GM18499 (cell line): ENCODE measurements around the gene REV3L.
A peak's percentile ranks its signal among the peaks of the same experiment; 100 is the strongest.
"Not testable (repeated sequence)": the region's sequence is repeated elsewhere in the genome, so short reads cannot be mapped to it uniquely, and the experiment has no call there.

Experiments used
- ATAC-seq: cut with Tn5 transposase; IDR thresholded peaks from one replicate; pipeline ENCODE4 v1.9.1; 2021; ENCODE audit warnings: moderate number of reproducible peaks; ENCODE audit not compliant: insufficient read depth, unreplicated experiment

Gene REV3L

DNA sequence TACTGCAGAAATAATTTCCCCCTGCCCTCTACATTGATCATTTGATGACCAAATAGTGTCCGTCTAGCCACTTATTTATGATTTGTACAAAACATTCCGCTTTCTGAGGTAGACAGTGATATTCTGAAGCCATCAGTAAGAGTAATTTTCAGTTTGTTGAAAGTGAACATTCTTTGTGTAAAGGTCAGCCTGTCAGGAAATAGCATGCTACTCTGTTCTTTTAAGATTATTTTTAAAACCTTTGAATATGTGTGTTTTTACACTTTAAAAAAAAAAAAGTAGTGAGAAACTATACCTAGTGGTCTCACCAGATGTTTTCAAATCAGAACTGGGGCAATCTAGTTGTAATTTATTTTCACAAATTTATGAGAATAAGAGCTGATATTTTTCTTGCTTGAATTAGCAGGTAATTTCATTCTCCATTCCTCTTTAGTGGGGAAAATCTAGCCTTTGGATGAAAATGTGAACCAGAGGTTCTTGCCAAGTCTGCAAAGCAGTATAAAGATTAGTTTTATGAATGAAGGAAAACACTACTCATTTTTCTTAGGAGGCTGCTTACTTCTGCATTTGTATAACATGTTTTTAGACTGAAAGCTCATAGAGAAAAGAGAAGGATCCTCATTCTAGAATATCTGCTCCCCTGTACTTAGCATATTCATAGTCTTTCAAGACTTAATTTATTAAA lies 12.1 kb upstream of the REV3L start:
- ATAC-seq, result no peak

DNA sequence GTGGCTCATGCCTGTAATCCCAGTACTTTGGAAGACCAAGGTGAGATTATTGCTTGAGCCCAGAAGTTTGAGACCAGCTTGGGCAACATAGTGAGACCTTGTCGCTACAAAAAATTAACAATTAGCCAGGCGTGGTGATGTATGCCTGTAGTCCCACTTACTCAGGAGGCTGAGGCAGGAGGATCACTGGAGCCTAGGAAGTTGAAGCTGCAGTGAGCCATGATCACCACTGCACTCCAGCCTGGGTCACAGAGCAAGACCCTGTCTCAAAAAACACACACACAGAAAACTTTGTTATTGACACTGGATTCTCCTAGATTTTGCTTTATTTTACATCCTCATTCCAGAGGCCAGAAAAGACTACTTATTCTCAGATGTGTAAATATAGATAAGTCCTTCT lies 9.5 kb upstream of the REV3L start:
- ATAC-seq, result no peak

DNA sequence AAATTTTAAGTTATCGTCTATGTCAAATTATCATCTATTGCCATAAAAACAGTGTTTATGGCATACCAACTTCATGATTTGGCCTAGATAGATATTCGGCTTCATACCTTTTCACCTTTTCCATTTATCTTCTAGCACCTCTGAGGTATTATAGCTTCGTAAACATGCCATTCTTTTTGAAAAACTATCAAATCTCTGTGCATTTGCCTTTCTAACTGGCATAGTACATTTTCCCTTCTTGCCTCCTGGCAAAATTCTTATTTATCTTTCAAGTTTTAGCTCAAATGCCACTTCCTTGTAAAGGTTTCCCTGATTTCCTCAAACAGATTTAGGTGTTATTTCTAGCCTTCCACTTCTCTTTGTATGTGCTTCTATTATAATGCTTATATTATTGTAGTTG lies 7.0 kb upstream of the REV3L start:
- ATAC-seq, result no peak

DNA sequence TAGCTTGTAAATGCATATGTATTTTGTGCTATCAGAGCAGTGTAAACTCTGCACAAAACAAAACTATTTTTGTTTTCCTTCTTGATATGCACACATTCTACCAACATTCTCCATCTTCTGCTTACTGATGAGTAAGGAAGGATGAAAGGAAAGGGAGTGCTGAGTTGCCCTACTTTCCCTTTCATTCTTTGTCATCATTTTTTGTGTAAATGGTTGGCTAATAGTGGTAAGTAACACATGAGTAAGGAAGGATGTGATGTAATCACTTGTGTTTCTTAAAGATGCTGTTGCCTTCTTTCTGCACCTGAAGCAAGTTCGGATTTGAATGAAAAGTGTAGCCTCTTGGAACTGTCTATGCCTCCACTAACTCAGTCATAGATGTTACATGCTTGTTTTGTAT lies 4.6 kb upstream of the REV3L start:
- ATAC-seq, result peak; percentile 36

DNA sequence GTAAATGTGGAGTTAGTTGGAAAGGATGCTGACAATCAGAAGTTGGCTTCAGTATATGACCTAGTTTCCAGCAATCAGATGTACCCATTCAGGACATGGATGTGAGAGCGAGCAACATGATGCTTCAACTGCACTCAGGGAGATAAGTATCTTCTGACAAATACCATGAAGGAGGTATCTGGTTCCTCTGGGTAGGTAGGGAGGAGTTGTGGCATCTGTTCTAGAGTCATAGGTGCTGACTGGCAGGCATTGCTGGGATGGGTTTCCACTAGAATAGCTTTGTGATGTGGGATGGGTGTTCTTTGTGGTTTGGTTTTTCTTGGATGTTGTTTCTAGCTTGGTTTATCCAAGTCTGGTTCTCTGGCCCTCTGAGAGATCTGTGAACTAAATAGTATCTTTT lies 3.9 kb upstream of the REV3L start:
- no peak for ATAC-seq

DNA sequence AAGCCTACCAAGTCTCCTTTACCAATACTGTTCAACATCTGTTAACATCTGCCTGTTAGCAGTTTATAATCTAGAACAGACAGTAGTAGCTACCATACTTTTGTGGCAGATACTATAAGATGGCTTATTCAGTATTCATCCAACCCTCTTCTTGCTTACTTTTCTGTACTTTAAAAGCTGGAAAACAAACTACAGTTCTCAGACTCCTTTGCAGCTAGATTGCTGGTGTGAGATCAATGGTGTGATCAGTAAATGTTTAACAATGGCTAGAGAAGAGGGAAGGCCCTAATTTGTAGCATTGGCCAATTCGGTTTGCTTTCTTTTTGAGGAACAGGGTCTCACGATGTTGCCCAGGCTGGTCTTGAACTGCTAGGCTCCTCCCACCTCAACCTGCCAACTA lies 3.5 kb upstream of the REV3L start:
- ATAC-seq, result no peak

DNA sequence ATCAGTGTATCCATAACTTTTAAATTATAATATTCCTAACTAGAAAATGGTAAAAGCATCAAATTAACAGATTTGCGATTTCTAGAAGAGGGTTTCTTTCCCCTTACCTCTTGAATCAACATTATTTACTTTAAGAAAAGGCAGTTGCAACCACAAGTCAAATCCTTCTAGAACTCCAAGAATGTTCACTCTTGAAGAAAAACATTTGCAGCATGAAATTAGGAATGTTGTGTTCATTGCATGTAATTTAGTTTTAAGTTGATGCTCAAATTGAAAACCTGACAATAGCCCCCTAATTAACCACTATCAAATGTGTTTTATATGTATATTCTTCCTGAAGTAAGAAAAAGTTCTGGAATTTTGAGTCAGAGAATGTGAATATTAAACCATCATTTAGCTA lies 2.3 kb upstream of the REV3L start:
- no peak for ATAC-seq

DNA sequence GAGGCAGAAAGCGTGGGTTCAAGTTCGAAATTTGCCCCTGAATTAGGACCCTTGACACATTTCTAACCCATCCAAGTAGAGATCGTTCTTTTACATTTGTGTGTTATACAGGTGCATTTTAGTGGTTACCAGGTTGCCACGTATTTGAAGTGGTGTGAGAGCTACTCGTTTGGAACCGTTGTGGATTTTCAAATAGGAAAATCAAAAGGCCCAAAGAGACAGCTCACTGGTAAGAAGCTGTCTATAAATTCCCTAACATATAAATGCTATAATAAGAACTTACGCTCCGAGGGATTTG lies 1.6 kb upstream of the REV3L start:
- ATAC-seq, result no peak

DNA sequence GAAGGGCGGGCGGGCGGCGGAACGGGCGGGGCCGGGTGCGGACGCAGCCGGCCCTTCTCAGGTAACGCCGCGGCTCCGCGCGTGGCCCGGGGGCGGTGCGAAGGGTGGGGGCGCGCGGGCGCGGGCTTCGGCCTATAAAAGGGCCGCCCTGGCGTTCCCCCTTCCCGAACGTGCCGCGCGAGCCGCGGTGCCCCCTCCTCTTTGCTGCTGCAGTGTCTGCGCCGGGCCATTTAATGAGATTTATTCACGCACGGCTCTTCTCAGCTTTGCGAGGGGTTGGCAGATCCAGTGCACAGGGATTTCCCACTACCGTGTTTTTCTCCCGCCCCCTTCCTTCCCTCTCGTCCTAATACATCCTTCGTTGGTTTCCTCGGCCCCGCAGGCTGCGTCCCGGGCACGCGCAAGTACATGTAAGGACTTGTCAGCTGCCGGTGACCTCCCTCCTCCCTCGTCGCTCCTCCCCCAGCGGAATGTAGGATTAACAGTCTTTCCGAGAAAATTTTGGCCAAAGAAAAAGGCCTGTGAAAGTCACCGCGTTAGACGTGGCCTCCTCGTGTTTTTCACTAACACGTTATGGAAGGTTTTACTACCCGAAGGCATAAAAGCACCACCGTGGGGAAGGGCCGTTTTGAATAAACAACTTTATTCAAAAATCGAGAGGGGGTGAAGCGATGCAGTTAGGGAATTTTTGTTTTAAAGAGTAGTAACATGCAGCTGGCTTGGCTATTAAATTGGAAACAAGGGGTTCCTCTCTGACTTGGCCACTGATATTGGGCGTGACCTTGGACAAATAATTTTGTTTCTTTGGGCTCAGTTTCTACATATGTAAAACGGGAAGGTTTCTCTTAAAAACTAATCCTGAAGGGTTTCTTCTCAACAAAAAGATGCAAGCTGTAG lies 966 bp upstream of the REV3L start:
- no peak for ATAC-seq

DNA sequence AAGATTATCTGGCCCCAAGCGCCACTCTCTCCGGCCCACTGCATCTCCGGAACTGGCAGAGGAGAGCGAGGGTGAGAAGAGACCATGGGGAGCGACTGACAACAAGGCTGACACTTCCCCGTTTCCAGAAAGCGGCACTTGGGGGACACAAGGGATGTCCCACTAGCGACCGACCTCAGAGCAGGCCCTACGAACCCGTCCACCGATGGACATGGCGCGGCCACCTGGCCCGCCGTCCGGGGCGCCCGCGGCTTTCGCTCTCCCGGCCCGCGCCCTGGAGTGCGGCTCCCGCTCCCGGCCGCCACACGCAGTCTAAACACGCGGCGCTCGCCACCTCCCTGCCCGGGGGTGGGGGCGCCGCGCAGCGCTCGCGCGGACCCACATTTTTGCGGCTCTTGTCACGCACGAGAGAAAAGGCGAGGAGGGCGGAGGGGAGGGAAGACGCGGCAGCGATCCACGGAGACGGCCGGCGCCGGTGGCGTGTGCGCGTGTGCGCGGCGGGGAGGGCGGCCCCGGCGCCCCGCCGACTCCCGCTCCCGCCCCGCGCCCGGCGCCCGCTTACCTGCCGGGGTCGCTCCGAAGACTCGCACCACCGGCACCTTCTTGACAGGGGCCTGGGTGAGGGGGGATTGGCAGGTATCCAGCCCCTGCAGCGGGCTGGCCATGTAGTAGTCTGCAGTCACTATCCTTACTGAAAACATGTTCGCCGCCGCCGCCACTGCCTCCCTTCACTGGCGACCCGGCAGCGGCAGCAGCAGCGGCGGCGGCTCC lies 645 bp downstream of the REV3L start:
- no peak for ATAC-seq

DNA sequence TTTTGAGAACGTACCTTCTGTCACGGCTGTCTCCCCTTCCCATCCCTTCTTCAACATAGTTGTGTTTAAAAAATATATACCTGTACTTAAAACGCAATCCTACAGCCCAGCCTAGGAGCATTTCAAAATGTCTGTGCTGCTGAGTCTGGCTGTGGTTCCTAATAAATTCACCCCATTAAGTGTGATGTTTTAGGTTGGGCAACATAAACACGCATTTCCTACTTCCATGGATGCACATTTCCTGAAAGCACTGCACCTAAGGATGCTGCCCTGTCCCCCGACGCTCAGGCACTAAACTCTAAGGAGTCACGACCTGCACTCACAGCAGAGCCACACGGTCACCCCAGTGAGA lies 1.2 kb downstream of the REV3L start:
- ATAC-seq, result no peak

DNA sequence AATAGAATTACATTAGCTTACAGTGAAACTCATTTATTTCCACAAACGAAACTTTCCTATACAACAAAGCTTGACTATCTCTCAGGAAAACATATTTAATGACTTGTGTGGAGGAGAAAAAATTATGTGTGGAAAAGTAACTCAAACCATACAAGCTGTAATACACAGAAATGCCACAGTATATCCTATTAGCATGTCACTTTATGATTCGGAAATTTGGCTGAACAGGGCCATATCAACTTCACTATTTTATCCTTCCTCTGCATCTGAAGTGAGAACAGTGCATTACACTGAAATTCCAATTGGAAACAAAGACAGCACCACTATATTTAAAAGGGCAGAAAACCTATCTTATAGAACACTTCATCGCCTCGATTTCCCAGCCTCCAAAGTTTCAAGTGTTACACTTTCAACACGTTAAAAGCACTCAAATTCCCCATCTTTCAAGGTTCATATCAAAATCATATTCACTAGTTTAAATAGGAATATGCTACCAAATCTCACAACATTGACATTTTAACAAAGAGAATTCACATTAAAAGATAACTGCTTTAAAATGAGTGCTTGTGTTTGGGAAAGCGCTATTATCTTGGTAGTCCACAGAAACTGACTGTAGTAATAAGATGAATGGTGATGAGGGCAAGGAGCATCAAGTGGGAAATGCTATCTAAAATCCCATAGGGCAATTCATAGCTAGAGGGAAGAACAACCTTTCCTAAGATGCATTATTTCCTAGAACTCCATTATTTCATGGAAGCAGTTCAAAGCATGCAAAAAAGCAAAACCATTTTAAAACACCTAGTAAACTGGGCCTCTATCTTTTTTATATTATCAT lies 1.8 kb downstream of the REV3L start:
- no peak for ATAC-seq

DNA sequence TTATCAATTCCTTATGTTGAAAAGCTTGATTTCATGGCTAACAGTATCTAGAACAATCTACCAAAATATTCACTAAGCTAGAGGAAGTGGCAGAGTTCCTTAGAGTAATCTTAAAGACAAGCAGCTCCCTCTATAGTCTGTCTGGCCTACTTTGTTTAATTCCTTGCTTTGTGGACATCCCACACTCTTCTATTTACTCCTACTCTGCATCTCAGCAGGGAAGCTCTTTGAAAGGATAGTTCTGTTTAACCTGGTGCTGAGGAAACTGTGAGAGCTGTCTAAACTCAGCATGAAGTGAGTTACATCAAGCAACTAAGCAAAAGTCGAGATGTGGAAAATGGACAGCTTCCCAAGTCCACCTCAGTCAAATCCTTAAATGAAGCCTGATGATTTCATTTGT lies 4.3 kb downstream of the REV3L start:
- ATAC-seq, result no peak

DNA sequence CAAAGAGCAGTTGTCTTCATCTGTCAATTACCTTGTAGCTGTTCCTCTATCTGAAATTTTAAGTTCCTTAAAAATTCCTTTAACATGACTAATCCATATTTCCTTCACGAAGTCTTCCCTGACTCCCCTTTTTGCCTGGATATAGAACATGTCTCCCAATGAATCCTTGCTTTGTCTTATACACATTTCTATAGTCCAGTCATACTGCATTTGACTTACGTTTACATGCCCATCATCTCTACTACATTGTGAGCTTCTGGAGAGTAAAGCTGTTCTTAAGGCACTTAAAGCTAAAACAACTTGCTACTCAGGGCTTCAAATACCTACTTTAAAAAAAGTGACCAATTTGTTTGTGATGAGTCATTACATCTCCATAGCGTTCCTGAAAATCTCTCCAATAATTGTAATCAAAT lies 4.9 kb downstream of the REV3L start:
- no peak for ATAC-seq

DNA sequence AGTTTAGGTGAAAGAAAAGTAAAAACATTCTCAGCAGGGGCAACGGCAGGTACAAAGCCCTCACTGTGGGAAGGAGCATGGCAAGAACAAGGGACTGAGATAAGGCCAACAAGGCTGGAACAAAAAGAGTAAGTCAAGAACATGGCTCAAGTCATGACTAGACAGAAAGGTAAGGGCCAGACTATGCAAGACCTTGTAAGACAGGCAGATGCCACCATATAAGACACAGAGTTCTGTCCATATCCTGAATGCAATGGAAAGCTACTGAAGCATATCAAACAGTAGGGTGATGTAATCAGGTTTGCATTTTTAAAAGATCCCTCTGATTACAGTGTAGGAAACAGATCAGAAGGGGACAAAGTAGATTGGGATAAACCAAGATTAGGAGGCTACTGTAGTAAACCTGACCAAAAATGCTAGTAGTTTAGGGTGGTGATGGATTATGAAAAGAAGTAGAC lies 5.5 kb downstream of the REV3L start:
- no peak for ATAC-seq

DNA sequence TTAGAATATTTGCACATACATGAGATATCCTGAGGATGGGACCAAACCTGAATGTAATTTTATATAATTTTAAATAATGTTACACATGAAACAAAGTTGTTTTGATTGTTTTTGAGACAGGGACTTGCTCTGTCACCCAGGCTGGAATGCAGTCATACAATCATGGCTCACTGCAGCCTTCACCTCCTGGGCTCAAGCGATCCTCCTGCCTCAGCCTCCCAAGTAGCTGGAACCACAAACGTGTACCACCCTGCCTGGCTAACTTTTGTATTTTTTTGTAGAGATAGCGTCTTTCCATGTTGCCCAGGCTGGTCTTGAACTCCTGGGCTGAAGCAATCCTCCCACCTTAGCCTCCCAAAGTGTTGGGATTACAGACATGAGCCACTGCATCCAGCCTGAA lies 7.0 kb downstream of the REV3L start:
- ATAC-seq, result not testable (repeated sequence)

DNA sequence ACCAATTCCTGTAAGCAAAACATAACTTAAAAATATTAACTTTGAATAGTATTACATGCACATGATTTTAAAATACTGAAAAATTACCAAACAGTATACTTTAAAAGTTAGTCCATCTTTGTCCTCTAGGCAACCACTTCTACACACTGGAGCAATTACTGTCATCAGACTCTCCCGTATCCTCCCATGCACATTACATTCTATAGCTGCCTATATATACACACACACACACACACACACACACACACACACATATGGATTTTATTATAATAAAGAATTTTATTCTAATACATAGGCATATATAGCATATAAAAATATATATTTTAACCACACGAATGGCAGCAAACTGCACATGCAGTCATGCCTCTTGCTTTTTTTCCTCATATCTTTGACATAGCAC lies 8.2 kb downstream of the REV3L start:
- ATAC-seq, result no peak

DNA sequence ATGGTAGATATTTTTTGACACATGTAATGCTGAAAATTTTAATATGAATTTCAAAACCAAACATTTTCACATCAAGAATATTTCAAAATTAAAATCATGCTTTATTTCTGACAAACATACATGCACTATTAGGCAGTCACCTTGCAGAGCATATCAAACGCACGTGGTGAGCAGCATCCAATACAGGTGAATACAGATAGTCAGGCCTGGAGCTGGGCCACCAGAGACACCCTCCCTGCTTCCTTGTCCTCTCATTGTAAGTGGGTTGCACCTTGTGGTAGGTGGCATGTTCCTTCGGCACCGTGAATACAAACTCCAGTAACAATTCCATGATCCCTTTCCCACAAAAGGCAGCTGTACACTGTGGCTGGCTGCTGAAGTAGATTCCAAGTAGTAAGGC lies 8.9 kb downstream of the REV3L start:
- ATAC-seq, result no peak

DNA sequence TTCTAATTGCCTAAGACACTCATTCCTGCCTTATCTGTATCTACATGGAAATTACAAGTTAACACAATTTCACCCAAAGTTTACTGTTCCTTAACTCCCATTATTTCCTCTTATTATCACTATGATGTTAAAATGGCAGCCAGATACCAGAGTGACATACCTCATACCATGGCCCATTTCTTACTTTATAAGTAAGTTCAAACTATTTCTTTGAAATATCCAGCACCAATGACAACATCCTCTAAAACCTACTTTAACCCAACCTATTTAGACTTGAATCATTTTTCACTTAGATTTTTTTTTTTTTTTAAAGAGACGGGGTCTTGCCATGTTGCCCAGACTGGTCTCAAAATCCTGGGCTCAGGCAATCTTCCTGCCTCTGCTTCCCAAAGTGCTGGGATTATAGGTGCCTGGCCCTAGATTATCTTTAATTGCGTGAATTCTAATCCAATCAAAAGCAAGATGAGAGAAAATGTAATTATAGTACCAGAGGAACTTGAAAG lies 10.0 kb downstream of the REV3L start:
- no peak for ATAC-seq

DNA sequence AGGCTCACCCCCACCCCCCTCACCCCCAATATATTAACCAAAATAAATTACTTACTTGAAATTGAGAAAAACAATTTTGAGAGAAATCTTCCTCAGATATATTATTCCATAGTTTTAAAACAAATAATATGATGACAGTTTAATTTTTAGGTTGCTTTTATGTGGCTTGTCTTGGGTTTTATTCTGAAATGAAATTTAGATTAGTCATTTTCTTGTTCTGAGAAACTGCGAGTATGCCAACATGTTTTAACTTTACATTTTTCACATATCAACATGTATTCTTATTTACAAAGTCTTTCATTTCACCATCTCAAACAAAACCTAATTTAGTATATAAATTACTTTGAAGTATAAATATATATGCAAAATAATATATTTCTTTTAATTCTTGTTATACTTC lies 11.1 kb downstream of the REV3L start:
- no peak for ATAC-seq
